Germinal center (tissue), 1 donor: ENCODE results near the gene PEBP1.
"Not testable (repeated sequence)": the region's sequence is repeated elsewhere in the genome, so short reads cannot be mapped to it uniquely, and the experiment has no call there.

Source experiments
- DNase-seq: peaks from one replicate; pipeline ENCODE4 v3.0.0; 2012; ENCODE audit warnings: mixed read lengths, low spot score

The PEBP1 gene

GRCh38 chr12:118135788-118136558 lies at the start of gene PEBP1:
TSS of gene PEBP1 (plus strand) at chr12:118136124. CDS start at chr12:118136210, 86 bp downstream.
- DNase-seq: peak; percentile 96

GRCh38 chr12:118089782-118090181 lies 46.1 kb upstream of the PEBP1 start:
- no peak for DNase-seq

- no peak for DNase-seq
Measured at GRCh38 chr12:118094039-118094438, 41.9 kb upstream of the PEBP1 start.

GRCh38 chr12:118098401-118098800 lies 37.5 kb upstream of the PEBP1 start:
- DNase-seq: no peak

GRCh38 chr12:118098911-118099671 lies 36.8 kb upstream of the PEBP1 start:
- DNase-seq: no peak

- DNase-seq: no peak
Measured at GRCh38 chr12:118101051-118101450, 34.9 kb upstream of the PEBP1 start.

- no peak for DNase-seq
Measured at GRCh38 chr12:118102070-118102469, 33.9 kb upstream of the PEBP1 start.

- DNase-seq: no peak
Measured at GRCh38 chr12:118102609-118103008, 33.3 kb upstream of the PEBP1 start.

GRCh38 chr12:118103201-118103600 lies 32.7 kb upstream of the PEBP1 start:
- DNase-seq: no peak

- DNase-seq: peak; percentile 54
Measured at GRCh38 chr12:118103601-118104382, 32.1 kb upstream of the PEBP1 start, which contains the start of gene VSIG10. TSS of gene VSIG10 (minus strand) at chr12:118104011. CDS start at chr12:118103671, 340 bp downstream.

- DNase-seq: no peak
Measured at GRCh38 chr12:118107011-118107410, 28.9 kb upstream of the PEBP1 start.

- no peak for DNase-seq
Measured at GRCh38 chr12:118107694-118108093, 28.2 kb upstream of the PEBP1 start.

- DNase-seq: no peak
Measured at GRCh38 chr12:118109088-118109487, 26.8 kb upstream of the PEBP1 start.

GRCh38 chr12:118119449-118119879 lies 16.5 kb upstream of the PEBP1 start:
- no peak for DNase-seq

- peak; percentile 84 for DNase-seq
Measured at GRCh38 chr12:118120579-118121363, 15.2 kb upstream of the PEBP1 start.

GRCh38 chr12:118122264-118122663 lies 13.7 kb upstream of the PEBP1 start:
- DNase-seq: no peak

GRCh38 chr12:118124333-118124874 lies 11.5 kb upstream of the PEBP1 start:
- no peak for DNase-seq

GRCh38 chr12:118125743-118126118 lies 10.2 kb upstream of the PEBP1 start:
- no peak for DNase-seq

GRCh38 chr12:118126119-118126757 lies 9.7 kb upstream of the PEBP1 start:
- no peak for DNase-seq

- no peak for DNase-seq
Measured at GRCh38 chr12:118127867-118128266, 8.1 kb upstream of the PEBP1 start.

- not testable (repeated sequence) for DNase-seq
Measured at GRCh38 chr12:118129436-118129835, 6.5 kb upstream of the PEBP1 start.
